HepG2 (cell line): Measurements from ENCODE around the gene DDHD1. TPM values are rescaled to one million over a fixed set of nuclear protein-coding genes. Genes with fewer than 3 reads are reported as not detected.
A peak's percentile ranks its signal among the peaks of the same experiment; 100 is the strongest.

ENCODE experiments used
- CBFB ChIP-seq: sonication (generic); formaldehyde crosslinking; IDR thresholded peaks from 2 replicates; pipeline ENCODE4 v1.4.0; 2020; ENCODE audit warnings: missing genetic modification reagents
- CBX5 ChIP-seq: sonication (generic); formaldehyde crosslinking; IDR thresholded peaks from 2 replicates; pipeline ENCODE4 v1.4.0; 2020; ENCODE audit warnings: missing genetic modification reagents, borderline replicate concordance
- CEBPB ChIP-seq: IDR thresholded peaks from 2 replicates; pipeline ENCODE4 v1.6.1; 2011; ENCODE audit warnings: low read depth, low read length, improper control_type of control experiment, borderline replicate concordance
- HOXA3 ChIP-seq: sonication (generic); formaldehyde crosslinking; IDR thresholded peaks from 2 replicates; pipeline ENCODE4 v1.5.0; 2020; ENCODE audit warnings: missing genetic modification reagents
- JARID2 ChIP-seq: sonication (generic); formaldehyde crosslinking; IDR thresholded peaks from 2 replicates; pipeline ENCODE4 v1.8.1; 2023; ENCODE audit warnings: missing genetic modification reagents, inconsistent platforms; ENCODE audit not compliant: insufficient replicate concordance
- JUNB ChIP-seq: sonication (generic); formaldehyde crosslinking; IDR thresholded peaks from 2 replicates; pipeline ENCODE4 v1.8.0; 2022; ENCODE audit warnings: missing genetic modification reagents, mild to moderate bottlenecking, borderline replicate concordance
- MTF1 ChIP-seq: sonication (generic); formaldehyde crosslinking; IDR thresholded peaks from 2 replicates; pipeline ENCODE4 v1.5.0; 2020; ENCODE audit warnings: missing genetic modification reagents
- NONO ChIP-seq, 2 experiments: fragments of 450-650 bp in 1 of 2; sonication (generic) in 1 of 2; formaldehyde crosslinking in 1 of 2; IDR thresholded peaks in 1 of 2; conservative IDR thresholded peaks in 1 of 2; 2 replicates each; pipeline versions ENCODE4 v1.6.1 to v1.8.0; 2017 to 2022; ENCODE audit warnings: mild to moderate bottlenecking in 1 of 2, missing genetic modification reagents in 1 of 2, moderate library complexity in 1 of 2
- PAF1 ChIP-seq: IDR thresholded peaks from 2 replicates; pipeline ENCODE4 v1.6.1; 2016; ENCODE audit warnings: missing genetic modification reagents, missing compliant biosample characterization
- PLRG1 ChIP-seq: fragments of 450-650 bp; conservative IDR thresholded peaks from 2 replicates; pipeline ENCODE4 v1.6.1; 2016
- SIN3B ChIP-seq: fragments of 150-350 bp; IDR thresholded peaks from 2 replicates; pipeline ENCODE4 v1.6.1; 2014; ENCODE audit warnings: low read length
- ZFP62 ChIP-seq: sonication (generic); formaldehyde crosslinking; IDR thresholded peaks from 2 replicates; pipeline ENCODE4 v1.4.0; 2020; ENCODE audit warnings: missing genetic modification reagents
- ZNF10 ChIP-seq: sonication (generic); formaldehyde crosslinking; IDR thresholded peaks from 2 replicates; pipeline ENCODE4 v1.4.0; 2020; ENCODE audit warnings: mild to moderate bottlenecking, low read depth, missing genetic modification reagents, borderline replicate concordance
- ZNF577 ChIP-seq: sonication (generic); formaldehyde crosslinking; IDR thresholded peaks from 2 replicates; pipeline ENCODE4 v1.4.0; 2020; ENCODE audit warnings: mild to moderate bottlenecking, low read depth, missing genetic modification reagents, borderline replicate concordance
- ZNF776 ChIP-seq: sonication (generic); formaldehyde crosslinking; IDR thresholded peaks from 2 replicates; pipeline ENCODE4 v1.4.0; 2020; ENCODE audit warnings: mild to moderate bottlenecking, missing genetic modification reagents
- polyA plus RNA-seq, 8 experiments: library from polyadenylated mRNA; depleted of rRNA in 3 of 8; stranded (reverse) in 7 of 8; unstranded in 1 of 8; fragments of >200 nt; fragmentation: Illumina TruSeq in 4 of 8; extraction: Trizol in 4 of 8; gene quantifications; 2 replicates each; pipeline versions ENCODE4 v1.2.1 to v1.2.3, GENCODE V29; 2011 to 2016; ENCODE audit warnings: low read depth in 4 of 8, missing spikeins in 1 of 8, mixed read lengths in 1 of 8; ENCODE audit not compliant: insufficient read depth in 1 of 8
- total RNA-seq, 5 experiments: library from RNA; depleted of rRNA; stranded (reverse); fragments of >200 nt; fragmentation: Illumina TruSeq; extraction: Trizol; gene quantifications; 2 replicates each; pipeline ENCODE4 v1.2.3, GENCODE V29; 2016; ENCODE audit warnings: low read depth in 1 of 5
- TF ChIP-seq, protein P1 (sequence below): sonication (generic); formaldehyde crosslinking; IDR thresholded peaks from 2 replicates; pipeline ENCODE4 v1.4.0; 2020; ENCODE audit warnings: mild to moderate bottlenecking, missing genetic modification reagents
- TF ChIP-seq, protein P2 (sequence below): sonication (generic); formaldehyde crosslinking; IDR thresholded peaks from 2 replicates; pipeline ENCODE4 v1.4.0; 2020; ENCODE audit warnings: missing genetic modification reagents
- TF ChIP-seq, protein P3 (sequence below): IDR thresholded peaks from 2 replicates; pipeline ENCODE4 v1.6.1; 2016
- TF ChIP-seq, protein P4 (sequence below): sonication (generic); formaldehyde crosslinking; IDR thresholded peaks from 2 replicates; pipeline ENCODE4 v1.5.1; 2020; ENCODE audit warnings: mild to moderate bottlenecking, missing genetic modification reagents, borderline replicate concordance
- TF ChIP-seq, protein P5 (sequence below): sonication (generic); formaldehyde crosslinking; IDR thresholded peaks from 2 replicates; pipeline ENCODE4 v1.8.0; 2022; ENCODE audit warnings: mild to moderate bottlenecking, missing genetic modification reagents, borderline replicate concordance

The DDHD1 gene
- total and polyA plus RNA-seq, 2 of the 13 experiments (the other 11 are each of a cell fraction or from before 2014, with no cell fraction given), result 4.6 to 8.3 TPM

DNA sequence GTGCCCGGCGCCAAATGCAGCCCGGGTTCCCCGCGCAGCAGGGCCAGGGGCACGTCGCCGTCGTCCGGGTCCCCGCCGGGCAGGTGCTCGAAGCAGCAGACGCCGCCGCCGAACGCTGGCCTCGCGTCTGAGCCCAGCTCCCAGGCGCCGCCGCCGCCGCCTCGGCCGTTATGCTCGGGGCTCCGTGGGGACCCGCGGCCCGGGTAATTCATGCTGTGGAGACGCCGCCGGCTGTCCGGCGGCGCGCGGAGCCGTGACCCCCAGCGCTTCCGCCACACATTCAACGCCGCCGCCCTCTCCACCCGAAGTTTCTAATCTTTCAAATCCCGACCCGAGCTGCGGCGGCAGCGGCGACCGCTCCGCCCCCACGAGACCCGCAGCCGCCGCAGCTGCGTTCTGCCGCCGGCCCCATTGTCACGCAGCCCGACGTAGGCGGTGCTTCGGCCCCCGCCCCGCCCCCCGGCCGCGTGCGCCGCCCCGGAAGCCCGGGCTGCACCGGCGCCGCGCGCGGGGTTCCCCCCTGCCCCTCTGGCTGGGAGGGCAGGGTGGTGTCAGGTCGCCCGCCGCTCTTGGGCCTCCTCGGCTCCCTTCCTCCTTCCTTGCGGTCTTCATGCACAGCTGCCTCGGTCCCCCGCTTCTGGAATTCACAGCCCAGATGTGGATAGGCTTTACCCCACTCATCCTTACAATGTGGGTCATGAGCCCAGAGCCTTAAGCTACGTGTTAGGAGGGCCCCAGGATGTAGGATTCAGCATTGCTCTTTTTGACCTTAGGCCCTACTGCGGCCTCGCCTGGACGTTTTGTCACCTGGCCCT, at the start of gene DDHD1 (continued):
- TF ChIP-seq SIN3B (no peak), ZNF10 (CRISPR knock-in tag) (no peak), PAF1 (no peak), CEBPB (no peak), ZNF776 (CRISPR knock-in tag) (0 out of 2 replicates have a peak, but pooled peaks have one; percentile 34), HOXA3 (CRISPR knock-in tag) (0 out of 2 replicates have a peak, but pooled peaks have one; percentile 42), ZFP62 (CRISPR knock-in tag) (no peak), PLRG1 (no peak), MTF1 (no peak), CBFB (CRISPR knock-in tag) (no peak), NONO (IDR thresholded peaks at IDR 0.05) (no peak), NONO (CRISPR knock-in tag; conservative IDR thresholded peaks at IDR 0.05) (no peak), CBX5 (no peak), JUNB (CRISPR knock-in tag) (0 out of 2 replicates have a peak, but pooled peaks have one; percentile 39), ZNF577 (CRISPR knock-in tag) (no peak), JARID2 (CRISPR knock-in tag) (no peak)
- TF ChIP-seq, protein P1, sequence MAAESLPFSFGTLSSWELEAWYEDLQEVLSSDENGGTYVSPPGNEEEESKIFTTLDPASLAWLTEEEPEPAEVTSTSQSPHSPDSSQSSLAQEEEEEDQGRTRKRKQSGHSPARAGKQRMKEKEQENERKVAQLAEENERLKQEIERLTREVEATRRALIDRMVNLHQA, result no peak
- TF ChIP-seq, protein P2, sequence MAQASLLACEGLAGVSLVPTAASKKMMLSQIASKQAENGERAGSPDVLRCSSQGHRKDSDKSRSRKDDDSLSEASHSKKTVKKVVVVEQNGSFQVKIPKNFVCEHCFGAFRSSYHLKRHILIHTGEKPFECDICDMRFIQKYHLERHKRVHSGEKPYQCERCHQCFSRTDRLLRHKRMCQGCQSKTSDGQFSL (CRISPR knock-in tag), result no peak
- TF ChIP-seq, protein P3, sequence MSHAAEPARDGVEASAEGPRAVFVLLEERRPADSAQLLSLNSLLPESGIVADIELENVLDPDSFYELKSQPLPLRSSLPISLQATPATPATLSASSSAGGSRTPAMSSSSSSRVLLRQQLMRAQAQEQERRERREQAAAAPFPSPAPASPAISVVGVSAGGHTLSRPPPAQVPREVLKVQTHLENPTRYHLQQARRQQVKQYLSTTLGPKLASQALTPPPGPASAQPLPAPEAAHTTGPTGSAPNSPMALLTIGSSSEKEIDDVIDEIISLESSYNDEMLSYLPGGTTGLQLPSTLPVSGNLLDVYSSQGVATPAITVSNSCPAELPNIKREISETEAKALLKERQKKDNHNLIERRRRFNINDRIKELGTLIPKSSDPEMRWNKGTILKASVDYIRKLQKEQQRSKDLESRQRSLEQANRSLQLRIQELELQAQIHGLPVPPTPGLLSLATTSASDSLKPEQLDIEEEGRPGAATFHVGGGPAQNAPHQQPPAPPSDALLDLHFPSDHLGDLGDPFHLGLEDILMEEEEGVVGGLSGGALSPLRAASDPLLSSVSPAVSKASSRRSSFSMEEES (CRISPR knock-in tag), result no peak
- TF ChIP-seq, protein P4, sequence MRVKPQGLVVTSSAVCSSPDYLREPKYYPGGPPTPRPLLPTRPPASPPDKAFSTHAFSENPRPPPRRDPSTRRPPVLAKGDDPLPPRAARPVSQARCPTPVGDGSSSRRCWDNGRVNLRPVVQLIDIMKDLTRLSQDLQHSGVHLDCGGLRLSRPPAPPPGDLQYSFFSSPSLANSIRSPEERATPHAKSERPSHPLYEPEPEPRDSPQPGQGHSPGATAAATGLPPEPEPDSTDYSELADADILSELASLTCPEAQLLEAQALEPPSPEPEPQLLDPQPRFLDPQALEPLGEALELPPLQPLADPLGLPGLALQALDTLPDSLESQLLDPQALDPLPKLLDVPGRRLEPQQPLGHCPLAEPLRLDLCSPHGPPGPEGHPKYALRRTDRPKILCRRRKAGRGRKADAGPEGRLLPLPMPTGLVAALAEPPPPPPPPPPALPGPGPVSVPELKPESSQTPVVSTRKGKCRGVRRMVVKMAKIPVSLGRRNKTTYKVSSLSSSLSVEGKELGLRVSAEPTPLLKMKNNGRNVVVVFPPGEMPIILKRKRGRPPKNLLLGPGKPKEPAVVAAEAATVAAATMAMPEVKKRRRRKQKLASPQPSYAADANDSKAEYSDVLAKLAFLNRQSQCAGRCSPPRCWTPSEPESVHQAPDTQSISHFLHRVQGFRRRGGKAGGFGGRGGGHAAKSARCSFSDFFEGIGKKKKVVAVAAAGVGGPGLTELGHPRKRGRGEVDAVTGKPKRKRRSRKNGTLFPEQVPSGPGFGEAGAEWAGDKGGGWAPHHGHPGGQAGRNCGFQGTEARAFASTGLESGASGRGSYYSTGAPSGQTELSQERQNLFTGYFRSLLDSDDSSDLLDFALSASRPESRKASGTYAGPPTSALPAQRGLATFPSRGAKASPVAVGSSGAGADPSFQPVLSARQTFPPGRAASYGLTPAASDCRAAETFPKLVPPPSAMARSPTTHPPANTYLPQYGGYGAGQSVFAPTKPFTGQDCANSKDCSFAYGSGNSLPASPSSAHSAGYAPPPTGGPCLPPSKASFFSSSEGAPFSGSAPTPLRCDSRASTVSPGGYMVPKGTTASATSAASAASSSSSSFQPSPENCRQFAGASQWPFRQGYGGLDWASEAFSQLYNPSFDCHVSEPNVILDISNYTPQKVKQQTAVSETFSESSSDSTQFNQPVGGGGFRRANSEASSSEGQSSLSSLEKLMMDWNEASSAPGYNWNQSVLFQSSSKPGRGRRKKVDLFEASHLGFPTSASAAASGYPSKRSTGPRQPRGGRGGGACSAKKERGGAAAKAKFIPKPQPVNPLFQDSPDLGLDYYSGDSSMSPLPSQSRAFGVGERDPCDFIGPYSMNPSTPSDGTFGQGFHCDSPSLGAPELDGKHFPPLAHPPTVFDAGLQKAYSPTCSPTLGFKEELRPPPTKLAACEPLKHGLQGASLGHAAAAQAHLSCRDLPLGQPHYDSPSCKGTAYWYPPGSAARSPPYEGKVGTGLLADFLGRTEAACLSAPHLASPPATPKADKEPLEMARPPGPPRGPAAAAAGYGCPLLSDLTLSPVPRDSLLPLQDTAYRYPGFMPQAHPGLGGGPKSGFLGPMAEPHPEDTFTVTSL (CRISPR knock-in tag), result no peak
- TF ChIP-seq, protein P5, sequence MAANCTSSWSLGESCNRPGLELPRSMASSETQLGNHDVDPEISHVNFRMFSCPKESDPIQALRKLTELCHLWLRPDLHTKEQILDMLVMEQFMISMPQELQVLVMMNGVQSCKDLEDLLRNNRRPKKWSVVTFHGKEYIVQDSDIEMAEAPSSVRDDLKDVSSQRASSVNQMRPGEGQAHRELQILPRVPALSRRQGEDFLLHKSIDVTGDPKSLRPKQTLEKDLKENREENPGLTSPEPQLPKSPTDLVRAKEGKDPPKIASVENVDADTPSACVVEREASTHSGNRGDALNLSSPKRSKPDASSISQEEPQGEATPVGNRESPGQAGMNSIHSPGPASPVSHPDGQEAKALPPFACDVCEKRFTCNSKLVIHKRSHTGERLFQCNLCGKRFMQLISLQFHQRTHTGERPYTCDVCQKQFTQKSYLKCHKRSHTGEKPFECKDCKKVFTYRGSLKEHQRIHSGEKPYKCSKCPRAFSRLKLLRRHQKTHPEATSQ (CRISPR knock-in tag), result no peak
